Measurements from ENCODE around the gene PRKN. TPM values are rescaled to one million over a fixed set of nuclear protein-coding genes. Genes with fewer than 3 reads are reported as not detected.

The PRKN gene
- total RNA-seq, 1 experiment from 2014 or later: 0.34 TPM

DNA sequence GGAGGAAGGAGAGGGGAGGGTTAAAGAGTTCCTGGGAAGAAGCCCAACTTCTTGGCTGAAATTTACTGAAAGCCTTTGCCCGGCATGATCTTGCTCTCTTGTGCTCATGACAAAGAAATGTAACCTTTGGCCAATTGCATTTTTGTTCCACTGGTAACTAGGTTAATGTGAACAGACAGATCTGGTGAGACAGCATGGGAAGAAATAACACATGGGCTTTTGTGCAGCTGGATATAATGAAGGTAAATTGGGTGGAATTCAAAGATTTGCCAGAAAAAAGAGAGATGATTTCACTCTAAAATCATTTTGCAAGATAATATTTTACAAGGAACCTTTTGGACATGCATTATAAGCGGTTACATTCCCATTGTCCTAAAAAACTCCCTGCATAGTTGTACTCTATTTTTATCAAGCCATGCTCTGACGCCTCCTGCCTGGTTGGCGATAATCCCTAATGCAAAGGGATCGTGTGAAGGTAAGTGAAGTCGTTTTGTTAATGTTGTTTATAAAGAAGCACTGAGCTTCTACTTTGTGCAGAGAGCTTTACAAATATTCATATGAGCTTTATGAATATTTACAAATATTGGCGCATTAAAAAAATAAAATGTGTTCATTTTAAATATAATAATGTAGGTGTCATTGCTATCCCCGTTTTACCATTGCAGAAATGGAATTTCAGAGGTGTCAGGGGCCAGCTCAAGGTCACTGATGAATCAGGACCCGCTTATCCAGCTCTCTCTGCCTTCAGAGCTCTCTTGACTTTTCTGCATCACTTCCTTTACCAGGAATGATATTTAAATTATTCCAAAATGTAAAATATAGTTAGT lies 1292.4 kb downstream of the PRKN start:
- no TSS peak for BruUV-seq (replicated peaks)
- Mint-ChIP-seq H3K4me1 (ENCODE audit: low read depth, unreplicated experiment) (peaks cover 11% of the 10 kb centered on the region), H3K27me3 (ENCODE audit: insufficient read depth, unreplicated experiment) (no peaks in the 10 kb centered on the region), H3K9me3 (ENCODE audit: unreplicated experiment) (no peaks in the 10 kb centered on the region), H3K4me3 (ENCODE audit: unreplicated experiment) (peak overlapping the region; percentile 71), H3K27ac (ENCODE audit: unreplicated experiment) (peak overlapping the region; percentile 92), H3K36me3 (ENCODE audit: insufficient read depth, unreplicated experiment) (peaks cover 6% of the 10 kb centered on the region)
- CTCF ChIA-PET: interaction anchor here (1.1 kb wide), 1 partner anchor 17 kb away, joined by 3 read pairs; no protein-coding TSS in a partner anchor
- POLR2A ChIA-PET: interaction anchor here (0.6 kb wide), 1 partner anchor 313 kb away, joined by 3 read pairs; no protein-coding TSS in a partner anchor
- H3K4me3 ChIP-seq (ENCODE audit: low read depth, low read length): no peak overlapping the region
- intact Hi-C loops (cut with micrococcal nuclease; ENCODE audit: unreplicated experiment): loop anchor here (1.0 to 2.0 kb wide), 2 partner anchors 16 to 63 kb away; no protein-coding TSS in a partner anchor
- no peaks in the 10 kb centered on the region for H3K9me3 ChIP-seq
- peak; percentile 54 to 70 for DNase-seq
- no peaks in the 10 kb centered on the region for H3K36me3 ChIP-seq (ENCODE audit: control insufficient read depth, insufficient read depth, low read length)
- H3K4me1 ChIP-seq: peaks cover 17% of the 10 kb centered on the region
- no peaks in the 10 kb centered on the region for H3K27me3 ChIP-seq (replicated peaks; ENCODE audit: control insufficient read depth, insufficient read depth, low read length)
- TF ChIP-seq, protein P1, sequence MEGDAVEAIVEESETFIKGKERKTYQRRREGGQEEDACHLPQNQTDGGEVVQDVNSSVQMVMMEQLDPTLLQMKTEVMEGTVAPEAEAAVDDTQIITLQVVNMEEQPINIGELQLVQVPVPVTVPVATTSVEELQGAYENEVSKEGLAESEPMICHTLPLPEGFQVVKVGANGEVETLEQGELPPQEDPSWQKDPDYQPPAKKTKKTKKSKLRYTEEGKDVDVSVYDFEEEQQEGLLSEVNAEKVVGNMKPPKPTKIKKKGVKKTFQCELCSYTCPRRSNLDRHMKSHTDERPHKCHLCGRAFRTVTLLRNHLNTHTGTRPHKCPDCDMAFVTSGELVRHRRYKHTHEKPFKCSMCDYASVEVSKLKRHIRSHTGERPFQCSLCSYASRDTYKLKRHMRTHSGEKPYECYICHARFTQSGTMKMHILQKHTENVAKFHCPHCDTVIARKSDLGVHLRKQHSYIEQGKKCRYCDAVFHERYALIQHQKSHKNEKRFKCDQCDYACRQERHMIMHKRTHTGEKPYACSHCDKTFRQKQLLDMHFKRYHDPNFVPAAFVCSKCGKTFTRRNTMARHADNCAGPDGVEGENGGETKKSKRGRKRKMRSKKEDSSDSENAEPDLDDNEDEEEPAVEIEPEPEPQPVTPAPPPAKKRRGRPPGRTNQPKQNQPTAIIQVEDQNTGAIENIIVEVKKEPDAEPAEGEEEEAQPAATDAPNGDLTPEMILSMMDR (IDR thresholded peaks at IDR 0.05; ENCODE audit: insufficient read depth in 1 of 2, low read depth in 1 of 2, low read length in 1 of 2, severe bottlenecking in 1 of 2, unreplicated experiment in 1 of 2): no peak

DNA sequence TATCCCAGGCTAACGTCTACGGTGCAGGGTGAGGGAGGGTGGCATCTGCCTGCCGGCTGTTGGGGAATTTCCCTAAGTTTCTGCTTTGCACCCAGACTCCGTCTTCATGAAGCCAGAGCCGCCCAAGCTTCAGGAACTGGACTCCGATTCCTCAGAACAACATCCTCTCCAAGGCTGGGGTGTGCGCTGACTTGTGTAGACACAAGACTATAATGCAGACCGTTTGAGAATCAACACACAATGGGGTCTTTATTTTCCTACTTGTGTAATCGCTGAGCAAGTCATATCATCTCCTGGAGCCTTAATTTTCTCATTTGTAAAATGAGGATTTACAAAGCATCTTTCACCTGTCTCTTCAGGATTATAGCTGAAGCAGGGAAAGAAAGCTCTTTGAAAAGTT lies 1293.2 kb downstream of the PRKN start:
- Mint-ChIP-seq H3K9me3 (ENCODE audit: unreplicated experiment) (no peaks in the 10 kb centered on the region), H3K27ac (ENCODE audit: unreplicated experiment) (peak overlapping the region; percentile 92), H3K4me1 (ENCODE audit: low read depth, unreplicated experiment) (peaks cover 11% of the 10 kb centered on the region), H3K4me3 (ENCODE audit: unreplicated experiment) (peak overlapping the region; percentile 71), H3K27me3 (ENCODE audit: insufficient read depth, unreplicated experiment) (no peaks in the 10 kb centered on the region), H3K36me3 (ENCODE audit: insufficient read depth, unreplicated experiment) (peaks cover 6% of the 10 kb centered on the region)
- POLR2A ChIA-PET: no interaction called here
- Histone ChIP-seq H3K4me1 (peaks cover 17% of the 10 kb centered on the region), H3K9me3 (no peaks in the 10 kb centered on the region), H3K36me3 (ENCODE audit: control insufficient read depth, insufficient read depth, low read length) (no peaks in the 10 kb centered on the region), H3K27me3 (replicated peaks; ENCODE audit: control insufficient read depth, insufficient read depth, low read length) (no peaks in the 10 kb centered on the region), H3K4me3 (ENCODE audit: low read depth, low read length) (no peak overlapping the region)
- DNase-seq: no peak
- TF ChIP-seq, protein P1 (IDR thresholded peaks at IDR 0.05; ENCODE audit: insufficient read depth in 1 of 2, low read depth in 1 of 2, low read length in 1 of 2, severe bottlenecking in 1 of 2, unreplicated experiment in 1 of 2): no peak
- CTCF ChIA-PET: no interaction called here
- no TSS peak for BruUV-seq (replicated peaks)
- intact Hi-C loops (cut with micrococcal nuclease; ENCODE audit: unreplicated experiment): loop anchor here (2.0 kb wide), 1 partner anchor 16 kb away; no protein-coding TSS in a partner anchor

DNA sequence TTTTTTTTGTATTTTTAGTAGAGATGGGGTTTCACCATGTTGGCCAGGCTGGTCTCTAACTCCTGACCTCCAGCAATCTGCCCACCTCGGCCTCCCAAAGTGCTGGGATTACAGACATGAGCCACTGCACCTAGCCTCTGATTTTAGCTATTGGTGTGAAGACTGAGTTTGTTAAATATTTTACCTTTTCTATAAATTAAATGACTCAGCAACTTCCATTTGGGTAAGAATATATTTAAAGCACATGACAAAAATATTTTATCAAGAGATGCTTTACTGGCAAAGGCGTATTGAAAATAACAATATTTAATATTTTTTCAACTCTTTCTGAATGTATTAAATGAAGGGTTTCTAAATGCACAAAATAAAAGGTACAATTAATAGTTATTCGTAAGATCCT lies 1295.0 kb downstream of the PRKN start:
- no peaks in the 10 kb centered on the region for H3K9me3 Mint-ChIP-seq (ENCODE audit: unreplicated experiment)
- DNase-seq: no peak
- H3K4me3 ChIP-seq (ENCODE audit: low read depth, low read length): no peak overlapping the region
- H3K27ac Mint-ChIP-seq (ENCODE audit: unreplicated experiment): no peak overlapping the region
- TF ChIP-seq, protein P1 (IDR thresholded peaks at IDR 0.05; ENCODE audit: insufficient read depth in 1 of 2, low read depth in 1 of 2, low read length in 1 of 2, severe bottlenecking in 1 of 2, unreplicated experiment in 1 of 2): no peak
- H3K27me3 ChIP-seq (replicated peaks; ENCODE audit: control insufficient read depth, insufficient read depth, low read length): no peaks in the 10 kb centered on the region
- H3K9me3 ChIP-seq: no peaks in the 10 kb centered on the region
- H3K4me1 Mint-ChIP-seq (ENCODE audit: low read depth, unreplicated experiment): peaks cover 11% of the 10 kb centered on the region
- H3K4me1 ChIP-seq: peaks cover 17% of the 10 kb centered on the region
- POLR2A ChIA-PET: no interaction called here
- intact Hi-C loops (cut with micrococcal nuclease; ENCODE audit: unreplicated experiment): no loop called here
- CTCF ChIA-PET: interaction anchor here (0.6 kb wide), 1 partner anchor 187 kb away, joined by 3 read pairs; no protein-coding TSS in a partner anchor
- H3K4me3 Mint-ChIP-seq (ENCODE audit: unreplicated experiment): no peak overlapping the region
- H3K36me3 ChIP-seq (ENCODE audit: control insufficient read depth, insufficient read depth, low read length): no peaks in the 10 kb centered on the region
- peaks cover 6% of the 10 kb centered on the region for H3K36me3 Mint-ChIP-seq (ENCODE audit: insufficient read depth, unreplicated experiment)
- BruUV-seq (replicated peaks): no TSS peak
- H3K27me3 Mint-ChIP-seq (ENCODE audit: insufficient read depth, unreplicated experiment): no peaks in the 10 kb centered on the region
